ENCODE results near the gene CCS.

DNA sequence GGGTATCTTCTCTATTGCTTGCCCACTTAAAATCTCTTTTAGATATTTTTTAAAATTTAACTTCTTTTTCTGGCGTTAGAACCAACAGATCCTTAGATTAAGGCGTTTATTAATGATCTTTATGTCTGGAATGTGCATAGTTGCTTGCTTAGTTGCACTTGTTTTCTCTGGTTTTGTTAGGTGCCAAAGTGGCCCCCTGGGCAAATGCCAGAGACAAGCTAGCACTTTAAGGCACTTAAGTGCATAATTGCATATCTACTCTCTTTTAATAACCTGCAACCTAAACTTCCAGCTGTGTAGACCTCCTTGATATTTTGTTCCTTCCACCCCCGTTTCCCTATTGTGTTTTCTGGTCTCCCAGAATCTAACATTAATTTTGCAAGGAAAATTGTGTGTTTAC lies 48.8 kb downstream of the CCS start:
- TF ChIP-seq, protein P1, sequence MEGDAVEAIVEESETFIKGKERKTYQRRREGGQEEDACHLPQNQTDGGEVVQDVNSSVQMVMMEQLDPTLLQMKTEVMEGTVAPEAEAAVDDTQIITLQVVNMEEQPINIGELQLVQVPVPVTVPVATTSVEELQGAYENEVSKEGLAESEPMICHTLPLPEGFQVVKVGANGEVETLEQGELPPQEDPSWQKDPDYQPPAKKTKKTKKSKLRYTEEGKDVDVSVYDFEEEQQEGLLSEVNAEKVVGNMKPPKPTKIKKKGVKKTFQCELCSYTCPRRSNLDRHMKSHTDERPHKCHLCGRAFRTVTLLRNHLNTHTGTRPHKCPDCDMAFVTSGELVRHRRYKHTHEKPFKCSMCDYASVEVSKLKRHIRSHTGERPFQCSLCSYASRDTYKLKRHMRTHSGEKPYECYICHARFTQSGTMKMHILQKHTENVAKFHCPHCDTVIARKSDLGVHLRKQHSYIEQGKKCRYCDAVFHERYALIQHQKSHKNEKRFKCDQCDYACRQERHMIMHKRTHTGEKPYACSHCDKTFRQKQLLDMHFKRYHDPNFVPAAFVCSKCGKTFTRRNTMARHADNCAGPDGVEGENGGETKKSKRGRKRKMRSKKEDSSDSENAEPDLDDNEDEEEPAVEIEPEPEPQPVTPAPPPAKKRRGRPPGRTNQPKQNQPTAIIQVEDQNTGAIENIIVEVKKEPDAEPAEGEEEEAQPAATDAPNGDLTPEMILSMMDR (IDR thresholded peaks at IDR 0.05) = no peak
- TF ChIP-seq EP300 (IDR thresholded peaks at IDR 0.05) (no peak), POLR2A (IDR thresholded peaks at IDR 0.05) (no peak)
